Measurements from ENCODE around the gene FAF2. TPM values are rescaled to one million over a fixed set of nuclear protein-coding genes. Genes with fewer than 3 reads are reported as not detected.
A peak's percentile ranks its signal among the peaks of the same experiment; 100 is the strongest.

Gene FAF2
- total and polyA plus RNA-seq, 7 experiments from 2014 or later, result 11.8 to 43.2 (median 30.9) TPM

DNA sequence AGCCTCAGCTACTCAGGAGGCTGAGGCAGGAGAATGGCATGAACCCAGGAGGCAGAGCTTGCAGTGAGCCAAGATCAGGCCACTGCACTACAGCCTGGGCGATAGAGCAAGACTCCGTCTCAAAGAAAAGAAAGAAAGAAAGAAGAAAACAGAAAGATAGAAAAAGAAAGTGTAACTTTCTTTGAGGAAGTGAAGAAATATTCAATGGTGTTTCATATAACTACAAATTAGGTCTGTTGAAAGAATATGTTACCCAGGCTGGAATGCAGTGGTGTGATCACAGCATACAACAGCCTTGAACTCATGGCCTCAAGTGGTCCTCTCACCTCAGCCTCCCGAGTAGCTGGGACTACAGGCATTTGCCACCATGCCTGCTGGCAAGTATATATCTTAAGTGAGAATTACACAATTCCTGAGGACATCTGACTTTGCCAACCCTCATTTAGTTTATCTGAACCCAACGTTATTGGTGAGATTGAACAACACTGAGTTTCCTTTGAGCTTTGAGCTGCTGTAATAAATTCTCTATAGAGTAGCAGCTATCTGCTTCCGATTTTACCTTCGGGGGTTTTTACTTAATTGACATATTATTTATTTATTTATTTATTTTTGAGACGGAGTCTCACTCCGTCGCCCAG is 2.0 kb upstream of the FAF2 start:
- no peaks in the 10 kb centered on the region for H3K27me3 ChIP-seq (ENCODE audit: control insufficient read depth in 2 of 2, insufficient read depth in 2 of 2, low read length in 2 of 2)
- H3K27ac ChIP-seq (ENCODE audit: low read depth, low read length), result no peak overlapping the region
- H3K36me3 ChIP-seq (ENCODE audit: control insufficient read depth in 2 of 3, insufficient read depth in 3 of 3, low read length in 3 of 3), result peaks cover 0 to 5% (median 0%) of the 10 kb centered on the region in 3 experiments
- H3K4me3 ChIP-seq (ENCODE audit: low read length), result no peak overlapping the region
- peaks cover 18 to 38% (median 30%) of the 10 kb centered on the region in 7 donors for H3K4me1 Mint-ChIP-seq
- peak overlapping the region in 9 of 10 donors; percentile 32 to 97 (median 49) for H3K4me3 Mint-ChIP-seq
- H3K36me3 Mint-ChIP-seq, result peaks cover 0 to 7% (median 0%) of the 10 kb centered on the region in 5 donors
- no peak for ATAC-seq
- peak overlapping the region in 1 of 9 donors; percentile 52 for H3K27ac Mint-ChIP-seq
- peaks cover 0 to 11% (median 0%) of the 10 kb centered on the region in 5 donors for H3K27me3 Mint-ChIP-seq
- peaks cover 0 to 5% (median 0%) of the 10 kb centered on the region in 11 donors for H3K9me3 Mint-ChIP-seq
- peaks cover 22 to 23% of the 10 kb centered on the region in 2 donors for H3K4me1 ChIP-seq (ENCODE audit: control insufficient read depth in 2 of 2, insufficient read depth in 2 of 2, low read length in 2 of 2)
- no peak for DNase-seq
- no peaks in the 10 kb centered on the region for H3K9me3 ChIP-seq (ENCODE audit: control insufficient read depth in 2 of 3, low read length in 3 of 3)
- CTCF ChIA-PET, result interaction anchor here (1.8 kb wide), 1 partner anchor 88 kb away, joined by 5 read pairs; no protein-coding TSS in a partner anchor
- POLR2A ChIA-PET, result interaction anchor here (0.6 to 5.2 kb wide), 8 partner anchors 9 to 220 kb away, joined by 3 to 91 read pairs (median 3); partner anchors contain the start of genes CDHR2, CLTB and RNF44
- intact Hi-C loops (cut with micrococcal nuclease), result loop anchor here (5.0 to 10.0 kb wide), 3 partner anchors 41 to 921 kb away; partner anchors contain the start of genes PRELID1 (in 1 of the 2) and RAB24 (in 1 of the 2)

DNA sequence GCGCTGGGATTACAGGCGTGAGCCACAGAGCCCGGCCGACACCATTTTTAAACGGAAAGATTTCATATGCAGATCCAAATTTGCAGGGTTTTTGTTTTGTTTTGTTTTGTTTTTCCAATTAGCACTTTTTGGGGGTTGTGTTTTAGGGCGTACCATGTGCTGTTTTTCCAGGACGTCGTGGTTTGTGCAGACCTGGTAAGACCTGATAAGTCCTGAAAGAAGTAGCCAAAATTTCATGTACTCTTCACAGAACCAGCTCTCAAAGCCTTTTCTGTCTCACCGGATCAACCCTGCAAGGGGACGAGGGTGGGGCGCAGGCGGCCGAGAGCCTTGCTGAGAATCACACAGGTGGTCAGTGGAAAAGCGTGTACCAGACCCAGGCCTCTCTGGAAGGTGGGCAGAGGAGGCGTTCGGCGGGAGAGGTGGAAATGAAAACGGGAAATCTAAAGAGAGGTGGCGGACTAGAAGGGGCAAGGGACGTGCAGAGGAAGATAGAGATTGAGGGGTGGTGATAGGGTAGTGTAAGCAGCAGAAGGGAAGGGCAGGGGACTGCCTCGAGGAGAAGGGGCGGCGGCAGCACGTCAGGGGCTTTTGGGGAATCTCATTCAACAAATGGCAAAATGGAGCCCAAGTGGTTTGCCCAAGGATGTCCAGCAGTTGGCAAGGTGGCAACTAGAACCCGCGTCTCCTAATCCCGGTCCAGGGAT is 1.1 kb upstream of the FAF2 start:
- no peaks in the 10 kb centered on the region for H3K9me3 ChIP-seq (ENCODE audit: control insufficient read depth in 2 of 3, low read length in 3 of 3)
- Mint-ChIP-seq H3K27me3 (peaks cover 0 to 8% (median 0%) of the 10 kb centered on the region in 5 donors), H3K9me3 (peaks cover 0 to 5% (median 0%) of the 10 kb centered on the region in 11 donors), H3K27ac (peak overlapping the region; percentile 81 to 99 (median 98)), H3K4me3 (peak overlapping the region; percentile 92 to 99 (median 98)), H3K36me3 (peaks cover 0 to 7% (median 0%) of the 10 kb centered on the region in 5 donors), H3K4me1 (peaks cover 20 to 38% (median 30%) of the 10 kb centered on the region in 7 donors)
- H3K4me1 ChIP-seq (ENCODE audit: control insufficient read depth in 2 of 2, insufficient read depth in 2 of 2, low read length in 2 of 2), result peaks cover 22 to 23% of the 10 kb centered on the region in 2 donors
- intact Hi-C loops (cut with micrococcal nuclease), result loop anchor here (1.0 to 10.0 kb wide), 4 partner anchors 10 to 922 kb away; partner anchors contain the start of genes PRELID1 (in 1 of the 2) and RAB24 (in 1 of the 2)
- POLR2A ChIA-PET, result interaction anchor here (0.6 to 5.2 kb wide), 22 partner anchors 8 to 576 kb away, joined by 3 to 91 read pairs (median 4); partner anchors contain the start of genes CDHR2, CLTB, KIAA1191 and RNF44
- DNase-seq (peak in 6 of 9 donors; percentile 6 to 28 (median 23)), ATAC-seq (no peak)
- H3K4me3 ChIP-seq (ENCODE audit: low read length), result peak overlapping the region; percentile 99
- H3K27ac ChIP-seq (ENCODE audit: low read depth, low read length), result peak overlapping the region; percentile 94
- peaks cover 0 to 5% (median 0%) of the 10 kb centered on the region in 3 experiments for H3K36me3 ChIP-seq (ENCODE audit: control insufficient read depth in 2 of 3, insufficient read depth in 3 of 3, low read length in 3 of 3)
- no peaks in the 10 kb centered on the region for H3K27me3 ChIP-seq (ENCODE audit: control insufficient read depth in 2 of 2, insufficient read depth in 2 of 2, low read length in 2 of 2)
- CTCF ChIA-PET, result interaction anchor here (0.8 to 3.3 kb wide), 9 partner anchors 17 to 149 kb away, joined by 3 to 19 read pairs (median 4); partner anchors contain the start of genes CLTB and RNF44

DNA sequence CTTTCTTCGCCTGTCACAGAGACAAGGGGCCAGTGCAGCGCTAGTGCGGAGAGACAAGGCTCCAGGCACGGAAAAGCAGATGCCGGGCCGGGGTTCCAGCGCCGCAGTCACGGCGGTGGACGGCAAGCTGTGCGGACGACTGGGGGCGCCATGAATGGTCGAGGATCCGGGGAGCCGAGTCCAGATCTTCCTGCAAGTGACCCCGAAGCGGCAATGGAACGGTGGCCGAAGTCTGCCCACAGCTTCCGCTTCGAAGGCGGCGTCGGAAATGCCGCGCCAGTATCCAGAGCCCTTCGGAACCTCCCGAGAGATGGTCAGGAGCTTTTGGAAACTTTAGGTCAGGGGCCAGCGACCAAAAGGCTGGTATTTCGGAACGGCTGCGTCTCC is 601 bp upstream of the FAF2 start:
- Histone ChIP-seq H3K9me3 (ENCODE audit: control insufficient read depth in 2 of 3, low read length in 3 of 3) (no peaks in the 10 kb centered on the region), H3K4me1 (ENCODE audit: control insufficient read depth in 2 of 2, insufficient read depth in 2 of 2, low read length in 2 of 2) (peaks cover 22 to 23% of the 10 kb centered on the region in 2 donors), H3K36me3 (ENCODE audit: control insufficient read depth in 2 of 3, insufficient read depth in 3 of 3, low read length in 3 of 3) (peaks cover 0 to 5% (median 0%) of the 10 kb centered on the region in 3 experiments), H3K4me3 (ENCODE audit: low read length) (peak overlapping the region; percentile 99), H3K27me3 (ENCODE audit: control insufficient read depth in 2 of 2, insufficient read depth in 2 of 2, low read length in 2 of 2) (no peaks in the 10 kb centered on the region), H3K27ac (ENCODE audit: low read depth, low read length) (peak overlapping the region; percentile 94)
- Mint-ChIP-seq H3K36me3 (peaks cover 0 to 7% (median 4%) of the 10 kb centered on the region in 5 donors), H3K27me3 (peaks cover 0 to 8% (median 0%) of the 10 kb centered on the region in 5 donors), H3K27ac (peak overlapping the region; percentile 81 to 99 (median 98)), H3K9me3 (peaks cover 0 to 5% (median 0%) of the 10 kb centered on the region in 11 donors), H3K4me1 (peaks cover 24 to 44% (median 35%) of the 10 kb centered on the region in 7 donors), H3K4me3 (peak overlapping the region; percentile 92 to 99 (median 98))
- ChIA-PET CTCF (interaction anchor here (0.7 to 3.3 kb wide), 10 partner anchors 17 to 148 kb away, joined by 3 to 19 read pairs (median 4); partner anchors contain the start of genes CLTB and RNF44), POLR2A (interaction anchor here (0.7 to 5.2 kb wide), 19 partner anchors 8 to 576 kb away, joined by 3 to 91 read pairs (median 4); partner anchors contain the start of genes CDHR2, CLTB, KIAA1191 and RNF44)
- no peak for DNase-seq
- ATAC-seq, result peak; percentile 0
- intact Hi-C loops (cut with micrococcal nuclease), result loop anchor here (1.0 to 10.0 kb wide), 4 partner anchors 10 to 923 kb away; partner anchors contain the start of genes PRELID1 (in 1 of the 2) and RAB24 (in 1 of the 2)

DNA sequence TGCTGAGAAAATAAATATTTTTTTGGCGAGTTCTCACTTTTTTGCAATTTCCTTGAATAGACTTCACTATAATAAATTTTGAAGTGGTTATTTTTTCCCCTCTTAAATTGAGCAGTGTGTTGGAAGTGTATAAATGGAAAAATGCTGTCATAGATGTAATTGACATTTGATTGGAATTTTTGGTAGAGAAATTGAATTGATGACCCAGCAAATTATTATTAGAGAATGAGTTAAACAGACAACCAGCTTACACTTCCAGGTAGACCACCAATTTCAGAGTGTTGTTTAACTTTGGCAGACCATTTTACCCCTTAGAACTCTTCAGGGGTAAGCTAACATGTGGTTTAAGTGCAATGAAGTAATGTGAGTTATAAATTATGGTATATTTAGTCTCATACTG is 1.9 kb downstream of the FAF2 start:
- CTCF ChIA-PET, result interaction anchor here (3.3 kb wide), 1 partner anchor 33 kb away, joined by 19 read pairs; the partner anchor contains the start of gene CLTB
- H3K4me1 Mint-ChIP-seq, result peaks cover 25 to 62% (median 50%) of the 10 kb centered on the region in 7 donors
- peaks cover 0 to 13% (median 0%) of the 10 kb centered on the region in 3 experiments for H3K36me3 ChIP-seq (ENCODE audit: control insufficient read depth in 2 of 3, insufficient read depth in 3 of 3, low read length in 3 of 3)
- H3K4me1 ChIP-seq (ENCODE audit: control insufficient read depth in 2 of 2, insufficient read depth in 2 of 2, low read length in 2 of 2), result peaks cover 22 to 23% of the 10 kb centered on the region in 2 donors
- peaks cover 0 to 5% (median 0%) of the 10 kb centered on the region in 11 donors for H3K9me3 Mint-ChIP-seq
- H3K4me3 Mint-ChIP-seq, result peak overlapping the region in 7 of 10 donors; percentile 1 to 94 (median 35)
- H3K36me3 Mint-ChIP-seq, result peaks cover 0 to 17% (median 10%) of the 10 kb centered on the region in 5 donors
- ATAC-seq (no peak), DNase-seq (no peak)
- POLR2A ChIA-PET, result interaction anchor here (0.8 to 5.2 kb wide), 3 partner anchors 35 to 93 kb away, joined by 3 to 91 read pairs (median 3); partner anchors contain the start of gene RNF44
- no peaks in the 10 kb centered on the region for H3K9me3 ChIP-seq (ENCODE audit: control insufficient read depth in 2 of 3, low read length in 3 of 3)
- intact Hi-C loops (cut with micrococcal nuclease), result loop anchor here in 1 of 2 donors (1.0 kb wide), 1 partner anchor 147 kb away; no protein-coding TSS in a partner anchor
- peaks cover 0 to 6% (median 0%) of the 10 kb centered on the region in 5 donors for H3K27me3 Mint-ChIP-seq
- peak overlapping the region in 2 of 9 donors; percentile 9 to 22 for H3K27ac Mint-ChIP-seq
- H3K27me3 ChIP-seq (ENCODE audit: control insufficient read depth in 2 of 2, insufficient read depth in 2 of 2, low read length in 2 of 2), result no peaks in the 10 kb centered on the region
- H3K4me3 ChIP-seq (ENCODE audit: low read length), result no peak overlapping the region
- H3K27ac ChIP-seq (ENCODE audit: low read depth, low read length), result no peak overlapping the region

DNA sequence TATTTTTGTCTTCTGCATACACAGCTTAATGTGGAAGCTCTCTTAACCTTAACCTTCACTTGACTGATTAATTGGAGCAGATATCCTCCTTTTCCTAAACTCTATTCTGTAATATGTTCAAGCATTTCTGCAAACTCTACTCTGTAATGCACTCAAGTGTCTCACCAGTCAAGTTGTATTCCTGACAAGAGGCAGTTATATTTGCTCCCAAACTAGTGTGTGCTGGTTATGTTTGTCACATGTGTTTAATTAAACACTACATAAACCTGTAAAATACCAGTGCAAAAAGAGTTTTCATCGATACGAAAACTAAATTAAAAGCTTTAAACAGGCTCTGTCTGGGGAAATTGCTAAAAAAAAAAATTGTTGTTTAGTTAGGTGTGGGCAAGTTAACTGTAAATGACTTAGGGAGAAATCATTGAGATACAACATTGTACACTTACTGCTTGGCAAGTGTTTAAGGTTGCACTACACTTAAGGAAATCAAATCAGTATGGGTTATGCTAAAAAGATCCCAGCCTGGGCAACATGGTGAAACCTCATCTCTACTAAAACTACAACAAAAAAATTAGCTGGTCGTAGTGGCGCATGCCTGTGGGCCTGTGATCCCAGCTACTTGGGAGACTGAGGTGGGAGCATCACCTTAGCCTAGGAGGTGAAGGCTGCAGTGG is 6.7 kb downstream of the FAF2 start:
- Mint-ChIP-seq H3K27ac (peak overlapping the region in 4 of 9 donors; percentile 25 to 57 (median 38)), H3K27me3 (no peaks in the 10 kb centered on the region), H3K4me1 (peaks cover 28 to 70% (median 57%) of the 10 kb centered on the region in 7 donors), H3K4me3 (peak overlapping the region in 1 of 10 donors; percentile 1), H3K36me3 (peaks cover 5 to 27% (median 15%) of the 10 kb centered on the region in 5 donors), H3K9me3 (no peaks in the 10 kb centered on the region)
- DNase-seq (no peak), ATAC-seq (no peak)
- intact Hi-C loops (cut with micrococcal nuclease), result no loop called here
- H3K9me3 ChIP-seq (ENCODE audit: control insufficient read depth in 2 of 3, low read length in 3 of 3), result no peaks in the 10 kb centered on the region
- peaks cover 0 to 8% (median 0%) of the 10 kb centered on the region in 3 experiments for H3K36me3 ChIP-seq (ENCODE audit: control insufficient read depth in 2 of 3, insufficient read depth in 3 of 3, low read length in 3 of 3)
- H3K27me3 ChIP-seq (ENCODE audit: control insufficient read depth in 2 of 2, insufficient read depth in 2 of 2, low read length in 2 of 2), result no peaks in the 10 kb centered on the region
- no peak overlapping the region for H3K4me3 ChIP-seq (ENCODE audit: low read length)
- peaks cover 7 to 12% of the 10 kb centered on the region in 2 donors for H3K4me1 ChIP-seq (ENCODE audit: control insufficient read depth in 2 of 2, insufficient read depth in 2 of 2, low read length in 2 of 2)
- H3K27ac ChIP-seq (ENCODE audit: low read depth, low read length), result no peak overlapping the region
- POLR2A ChIA-PET, result interaction anchor here (1.4 kb wide), 1 partner anchor 8 kb away, joined by 3 read pairs; no protein-coding TSS in a partner anchor
- CTCF ChIA-PET, result interaction anchor here (0.8 to 2.7 kb wide), 2 partner anchors 84 to 119 kb away, joined by 5 to 6 read pairs; no protein-coding TSS in a partner anchor

Measured in naive thymus-derived CD4-positive, alpha-beta T cell (primary cell).